Measurements from ENCODE around the gene NLRC5.
A peak's percentile ranks its signal among the peaks of the same experiment; 100 is the strongest.
"Not testable (repeated sequence)": the region's sequence is repeated elsewhere in the genome, so short reads cannot be mapped to it uniquely, and the experiment has no call there.

NLRC5 gene

GRCh38 chr16:56960681-56961281, 28.6 kb upstream of the NLRC5 start:
- no peak for DNase-seq (ENCODE audit: low read depth)

DNA sequence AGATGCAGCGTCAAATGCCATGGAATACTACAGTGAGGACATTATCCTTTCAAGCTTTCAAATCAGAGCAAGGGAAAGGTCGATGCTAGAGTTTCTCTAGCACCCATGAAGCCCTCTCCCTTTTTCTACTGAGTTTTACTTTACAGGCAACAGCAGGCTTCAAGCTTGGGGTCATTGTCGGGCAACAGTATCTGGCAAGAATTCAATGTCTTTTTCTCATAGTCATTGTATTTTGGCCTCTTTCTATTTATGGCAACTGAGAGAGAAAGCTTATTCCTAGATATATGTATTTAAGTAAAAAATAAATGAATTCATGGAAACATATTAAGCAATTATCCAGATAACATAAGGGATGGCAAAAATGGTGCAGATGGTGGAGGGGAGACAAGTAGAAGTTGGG, 28.0 kb upstream of the NLRC5 start:
- DNase-seq (ENCODE audit: low read depth), result no peak

GRCh38 chr16:56961851-56962281, 27.5 kb upstream of the NLRC5 start, which contains the start of gene CETP:
TSS of gene CETP (plus strand) at chr16:56961950. CDS start at chr16:56961980, 30 bp downstream.
- no peak for DNase-seq (ENCODE audit: low read depth)

DNA sequence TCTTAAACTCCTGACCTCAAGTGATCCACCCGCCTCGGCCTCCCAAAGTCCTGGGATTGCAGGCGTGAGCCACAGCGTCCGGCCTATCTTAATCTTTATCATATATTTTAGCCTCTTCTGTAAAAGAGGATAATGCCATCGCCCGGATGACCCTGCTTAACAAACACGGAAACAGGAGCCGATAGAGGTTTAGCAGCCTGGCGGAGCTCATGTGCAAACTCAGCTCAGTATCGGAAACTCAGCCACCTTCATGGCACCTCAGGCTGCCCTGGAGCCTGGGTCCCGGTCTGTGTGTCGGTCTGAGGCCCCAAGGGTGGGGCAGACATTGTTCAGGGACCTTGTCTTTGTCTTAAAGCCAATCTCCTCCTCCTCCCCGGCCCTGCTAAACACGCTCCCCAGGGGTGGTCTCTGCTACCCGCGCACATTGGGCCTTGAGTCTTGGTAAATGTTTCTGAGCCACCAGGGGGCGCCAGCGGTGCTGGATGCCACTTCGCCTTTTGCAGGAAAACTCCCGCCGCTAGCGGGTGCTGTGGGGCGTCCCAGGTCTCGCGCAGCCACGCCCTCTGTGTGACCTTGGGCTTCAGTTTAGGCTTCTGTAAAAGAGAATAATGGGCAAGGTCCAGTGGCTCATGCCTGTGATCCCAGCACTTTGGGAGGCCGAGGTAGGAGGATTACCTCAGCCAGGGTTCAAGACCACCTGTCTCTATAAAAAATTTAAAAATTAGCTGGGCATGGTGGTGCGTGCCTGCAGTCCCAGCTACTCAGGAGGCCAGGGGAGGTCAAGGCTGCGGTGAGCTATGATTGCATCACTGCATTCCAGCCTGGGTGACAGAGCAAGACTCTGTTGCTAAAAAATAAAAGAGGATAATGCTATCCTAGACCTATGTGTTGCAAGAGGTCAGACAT, 24.9 kb upstream of the NLRC5 start:
- peak; percentile 79 for DNase-seq (ENCODE audit: low read depth)

GRCh38 chr16:56965149-56966092, 23.9 kb upstream of the NLRC5 start:
- no peak for DNase-seq (ENCODE audit: low read depth)

DNA sequence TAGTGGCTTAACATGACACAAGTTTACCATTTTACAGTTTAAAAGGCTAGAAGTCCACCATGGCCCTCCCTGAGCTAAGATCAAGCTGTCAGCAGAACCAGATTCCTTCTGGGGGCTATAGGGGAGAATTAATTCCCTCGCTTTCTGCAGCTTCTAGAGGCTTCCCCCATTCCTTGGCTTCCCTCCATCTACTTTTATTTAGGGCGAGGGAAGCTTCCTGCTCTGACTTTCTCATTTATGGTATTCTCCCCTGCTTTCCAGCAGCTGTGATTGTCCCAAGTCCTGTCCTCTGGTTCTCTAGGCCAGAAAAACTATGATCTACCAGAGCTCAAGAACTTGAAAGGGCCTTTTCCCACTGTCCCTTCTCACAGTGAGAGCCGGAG, 23.3 kb upstream of the NLRC5 start:
- no peak for DNase-seq (ENCODE audit: low read depth)

GRCh38 chr16:56967733-56968132, 21.6 kb upstream of the NLRC5 start:
- DNase-seq (ENCODE audit: low read depth), result no peak

DNA sequence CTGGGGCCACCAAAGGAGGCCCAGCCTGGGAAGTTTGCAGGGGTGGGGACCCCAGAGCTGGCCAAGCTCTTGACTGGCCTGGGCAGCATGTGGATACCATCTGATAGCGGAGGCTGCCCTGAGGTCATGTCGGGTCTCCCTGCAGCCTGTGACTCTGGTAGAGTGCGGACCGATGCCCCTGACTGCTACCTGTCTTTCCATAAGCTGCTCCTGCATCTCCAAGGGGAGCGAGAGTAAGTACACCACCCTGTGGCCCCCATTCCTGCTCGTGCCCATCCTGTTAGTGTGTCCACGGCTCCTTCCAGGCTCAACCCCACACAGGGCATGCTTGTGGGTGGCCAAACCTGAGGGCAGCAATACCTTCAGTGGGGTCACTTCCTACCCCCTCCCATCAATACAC, 19.6 kb upstream of the NLRC5 start:
- no peak for DNase-seq (ENCODE audit: low read depth)

DNA sequence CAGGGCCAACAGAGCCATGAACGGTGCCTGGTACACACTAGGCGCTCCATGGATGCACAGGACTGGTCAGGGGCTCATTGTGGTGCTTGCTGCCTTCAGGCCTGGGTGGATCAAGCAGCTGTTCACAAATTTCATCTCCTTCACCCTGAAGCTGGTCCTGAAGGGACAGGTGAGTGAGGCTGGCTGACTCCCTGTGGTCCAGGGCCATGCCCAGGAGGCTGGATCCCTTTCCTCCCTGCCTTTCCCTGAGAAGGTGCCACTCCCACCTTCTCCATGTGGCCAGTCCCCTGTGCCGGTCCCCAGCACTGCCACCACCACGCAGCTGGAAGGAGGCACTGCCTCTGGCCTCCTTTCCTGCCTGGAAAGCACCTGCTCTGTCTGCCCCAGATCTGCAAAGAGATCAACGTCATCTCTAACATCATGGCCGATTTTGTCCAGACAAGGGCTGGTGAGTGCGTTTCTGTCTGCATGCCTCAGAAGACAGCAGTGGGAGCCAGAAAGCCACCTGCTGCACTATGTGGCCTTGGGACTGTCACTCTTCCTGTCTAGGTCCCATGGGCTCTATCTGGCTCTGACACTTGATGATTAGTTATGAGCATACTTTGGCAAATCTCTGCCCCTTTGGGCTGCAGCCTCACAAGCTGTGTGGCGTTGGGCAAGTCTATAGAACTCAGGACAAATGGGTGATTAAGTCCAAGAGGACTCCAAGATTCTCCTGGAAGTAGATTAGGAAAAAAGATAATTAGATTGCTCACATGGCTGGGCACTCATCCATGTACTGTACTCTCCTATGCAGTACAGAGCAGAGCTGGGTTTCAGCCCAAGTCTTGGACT, 18.2 kb upstream of the NLRC5 start:
- peak; percentile 17 for DNase-seq (ENCODE audit: low read depth)

GRCh38 chr16:56971768-56972043, 17.7 kb upstream of the NLRC5 start:
- DNase-seq (ENCODE audit: low read depth), result no peak

- no peak for DNase-seq (ENCODE audit: low read depth)
Measured at GRCh38 chr16:56972403-56973293, 16.7 kb upstream of the NLRC5 start.

GRCh38 chr16:56973294-56973689, 16.1 kb upstream of the NLRC5 start:
- no peak for DNase-seq (ENCODE audit: low read depth)

DNA sequence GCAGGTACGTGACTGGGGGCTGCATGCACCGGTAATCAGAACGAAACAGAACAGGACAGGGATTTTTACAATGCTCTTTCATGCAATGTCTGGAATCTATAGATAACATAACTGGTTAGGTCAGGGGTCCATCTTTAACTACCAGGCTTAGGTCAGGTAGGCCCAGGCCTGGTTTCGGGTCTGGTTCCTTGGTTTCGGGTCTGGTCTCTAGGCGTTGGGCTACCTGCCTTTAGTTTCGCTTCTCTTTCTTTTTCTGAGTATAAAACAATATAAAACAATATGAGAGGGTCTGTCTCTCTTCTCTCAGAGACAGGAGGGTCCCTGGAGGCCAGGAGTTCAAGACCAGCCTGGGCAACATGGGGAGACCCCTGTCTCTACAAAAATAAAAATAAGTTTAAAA, 15.5 kb upstream of the NLRC5 start:
- not testable (repeated sequence) for DNase-seq (ENCODE audit: low read depth)

- DNase-seq (ENCODE audit: low read depth), result no peak
Measured at GRCh38 chr16:56974549-56975300, 14.6 kb upstream of the NLRC5 start.

DNA sequence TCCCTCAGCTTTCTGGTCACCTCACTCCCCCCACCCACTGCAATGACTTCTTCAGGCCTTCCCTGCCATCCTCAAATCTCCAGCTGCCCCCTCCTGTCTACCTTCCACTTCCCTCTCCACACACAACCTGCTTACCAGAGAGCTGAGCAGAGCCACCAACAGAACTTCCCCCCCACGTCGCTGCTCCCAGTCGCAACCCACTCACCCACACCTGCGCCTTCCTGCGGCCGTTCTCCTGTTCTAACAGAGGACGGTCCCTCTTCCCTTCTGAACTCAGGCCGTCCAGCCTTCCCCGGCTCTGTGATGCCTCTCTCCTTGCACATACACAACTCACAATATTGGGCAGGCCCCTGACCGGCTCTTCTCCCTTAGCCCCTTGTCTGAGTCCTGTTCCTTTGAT, 13.6 kb upstream of the NLRC5 start:
- no peak for DNase-seq (ENCODE audit: low read depth)

DNA sequence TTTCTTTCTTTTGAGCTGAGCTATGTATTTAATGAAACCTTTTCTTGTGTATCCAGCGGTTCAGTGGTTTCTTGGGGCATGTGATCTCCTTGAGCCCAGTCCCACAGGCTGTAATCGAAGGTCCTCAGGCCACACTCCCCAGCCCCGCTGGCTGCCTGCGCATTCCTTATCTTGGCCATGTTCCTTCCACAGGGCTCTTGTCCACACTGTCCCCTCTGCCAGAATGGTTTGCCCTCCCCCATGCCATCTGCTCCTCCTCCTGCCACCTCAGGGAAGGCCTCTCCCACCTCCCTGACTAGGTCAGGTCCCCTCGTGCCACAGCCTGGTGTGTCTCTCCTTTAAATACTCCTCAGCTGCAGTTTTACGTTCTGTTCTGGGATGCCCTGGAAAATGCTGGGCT, 12.1 kb upstream of the NLRC5 start:
- DNase-seq (ENCODE audit: low read depth), result no peak

DNA sequence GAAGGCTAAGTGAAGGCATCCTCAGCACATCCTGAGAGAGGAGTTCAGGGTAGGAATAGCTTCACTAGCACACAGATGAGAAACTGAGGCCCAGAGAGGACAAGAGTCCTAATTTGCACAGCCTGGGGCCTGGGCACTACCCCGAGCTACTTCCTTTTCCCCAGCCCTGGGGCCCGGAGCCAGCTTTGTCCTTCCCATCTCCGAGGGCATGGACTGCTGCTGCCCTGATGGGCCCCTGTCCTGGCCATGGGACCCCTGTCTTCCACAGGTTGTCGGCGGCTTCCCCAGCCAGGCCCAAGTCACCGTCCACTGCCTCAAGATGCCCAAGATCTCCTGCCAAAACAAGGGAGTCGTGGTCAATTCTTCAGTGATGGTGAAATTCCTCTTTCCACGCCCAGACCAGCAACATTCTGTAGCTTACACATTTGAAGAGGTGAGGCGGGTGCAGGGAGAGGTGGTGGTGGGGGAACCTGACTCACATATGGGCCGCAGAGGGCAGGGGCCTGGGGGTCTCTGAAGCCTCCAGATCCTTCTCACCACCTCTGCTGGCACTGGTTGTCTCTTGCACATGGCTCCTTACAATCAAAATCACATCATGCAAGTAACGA, 11.4 kb upstream of the NLRC5 start:
- no peak for DNase-seq (ENCODE audit: low read depth)

DNA sequence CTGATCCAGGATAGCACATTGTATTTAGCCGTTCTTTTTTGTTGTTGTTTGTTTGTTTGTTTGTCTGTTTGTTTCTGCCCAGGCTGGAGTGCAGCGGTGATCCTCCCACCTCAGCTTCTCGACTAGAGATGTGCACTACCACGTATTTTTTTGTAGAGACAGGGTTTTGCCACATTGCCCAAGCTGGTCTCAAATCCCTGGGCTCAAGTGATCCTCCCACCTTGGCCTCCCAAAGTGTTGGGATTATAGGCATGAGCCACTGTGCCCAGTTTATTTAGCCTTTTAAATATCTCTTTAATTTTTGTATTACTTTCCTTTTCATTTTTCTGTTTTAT, 9.2 kb upstream of the NLRC5 start:
- DNase-seq (ENCODE audit: low read depth), result no peak

Data from T-helper 22 cell (primary cell).